ENCODE results near the gene C5orf52.
"Not testable (repeated sequence)": the region's sequence is repeated elsewhere in the genome, so short reads cannot be mapped to it uniquely, and the experiment has no call there.

DNA sequence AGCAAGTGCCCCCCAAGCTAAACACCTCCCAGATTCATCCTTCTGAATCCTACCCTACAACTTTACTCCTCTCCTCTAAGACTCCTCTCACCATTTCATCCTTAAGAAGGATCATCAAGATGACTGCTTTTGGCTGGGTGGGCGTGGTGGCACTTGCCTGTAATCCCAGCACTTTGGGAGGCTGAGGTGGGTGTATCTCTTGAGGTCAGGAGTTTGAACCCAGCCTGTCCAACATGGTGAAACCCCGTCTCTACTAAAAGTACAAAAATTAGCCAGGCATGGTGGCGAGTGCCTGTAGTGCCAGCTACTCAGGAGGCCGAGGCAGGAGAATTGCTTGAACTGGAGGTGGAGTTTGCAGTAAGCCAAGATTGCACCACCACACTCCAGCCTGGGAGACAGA, 3.0 kb downstream of the C5orf52 start:
- TF ChIP-seq ZNF384 (IDR thresholded peaks at IDR 0.05); ELF4 (IDR thresholded peaks at IDR 0.05); CTBP1 (IDR thresholded peaks at IDR 0.05; ENCODE audit: borderline replicate concordance): not testable (repeated sequence)
